GM13977 (cell line): Measurements from ENCODE around the gene SMOC2.
"Not testable (repeated sequence)": the region's sequence is repeated elsewhere in the genome, so short reads cannot be mapped to it uniquely, and the experiment has no call there.

Experiments
- DNase-seq: peaks from one replicate; pipeline ENCODE4 v3.0.0; 2012; ENCODE audit warnings: low spot score
- CTCF ChIP-seq: IDR thresholded peaks from 2 replicates; pipeline ENCODE4 v1.5.1; 2012; ENCODE audit warnings: mild to moderate bottlenecking, control low read depth; ENCODE audit not compliant: insufficient read depth; ENCODE audit errors: extremely low read depth, missing control alignments
- in situ Hi-C: fragments of 300-500 bp; cut with MboI; formaldehyde crosslinking; loops from one replicate; pipeline ENCODE4 v1.12.0; 2022; ENCODE audit warnings: low sequenced_read_pairs, low pct_unique_long_range_greater_than_20kb, mixed read lengths, inconsistent platforms; ENCODE audit not compliant: unreplicated experiment

SMOC2 gene

GRCh38 chr6:168675933-168676551, 235.1 kb downstream of the SMOC2 start:
- DNase-seq: no peak
- no peak for TF ChIP-seq CTCF
- in situ Hi-C loops: no loop called here

DNA sequence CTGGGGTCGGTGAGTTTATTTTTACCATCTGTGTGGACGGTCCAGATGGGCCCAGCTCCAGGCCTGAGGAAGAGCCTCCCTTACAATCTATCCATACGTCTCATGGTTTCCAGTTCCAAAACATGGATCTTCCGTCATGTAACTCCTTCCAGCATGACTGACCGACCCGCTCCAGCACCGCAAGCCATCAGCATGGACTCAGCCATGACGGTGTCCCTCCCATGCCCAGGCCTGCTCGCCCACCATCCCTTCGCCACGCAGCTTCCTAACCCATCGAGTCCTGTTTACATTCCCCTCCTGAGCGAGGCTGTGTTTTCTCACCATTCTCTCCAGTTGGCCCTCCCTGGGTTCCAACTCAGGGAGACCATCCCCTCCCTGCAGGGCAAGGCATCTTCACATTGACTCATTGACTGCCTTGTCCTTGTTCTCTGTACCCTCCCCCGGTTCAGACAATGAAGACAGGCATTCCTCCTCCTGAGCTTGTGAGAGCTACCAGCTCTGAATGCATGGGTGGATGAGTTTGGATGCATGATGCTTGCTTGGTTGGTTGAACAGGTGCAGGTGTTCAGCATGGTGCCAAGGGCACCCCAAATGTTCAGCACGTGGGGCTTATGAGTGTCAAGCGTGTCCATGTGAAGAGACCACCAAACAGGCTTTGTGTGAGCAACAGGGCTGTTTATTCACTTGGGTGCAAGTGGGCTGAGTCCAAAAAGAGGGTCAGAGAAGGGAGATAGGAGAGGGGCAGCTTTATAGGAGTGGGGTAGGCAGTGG, 235.8 kb downstream of the SMOC2 start:
- TF ChIP-seq CTCF: no peak
- no peak for DNase-seq

GRCh38 chr6:168677323-168677781, 236.4 kb downstream of the SMOC2 start:
- DNase-seq, in situ Hi-C loops: not testable (repeated sequence)

More for the DNA sequence above, 235.8 kb downstream of the SMOC2 start:
- in situ Hi-C loops: no loop called here

GRCh38 chr6:168678077-168678476, 237.1 kb downstream of the SMOC2 start:
- no peak for DNase-seq
- in situ Hi-C loops: no loop called here
- no peak for TF ChIP-seq CTCF

- DNase-seq: no peak
- in situ Hi-C loops: no loop called here
- TF ChIP-seq CTCF: no peak
These were observed 237.6 kb downstream of the SMOC2 start for GRCh38 chr6:168678588-168678987.

GRCh38 chr6:168681748-168682147, 240.8 kb downstream of the SMOC2 start:
- in situ Hi-C loops: no loop called here
- no peak for DNase-seq
- TF ChIP-seq CTCF: no peak

- no peak for DNase-seq
- in situ Hi-C loops: no loop called here
- TF ChIP-seq CTCF: no peak
These were observed 242.6 kb downstream of the SMOC2 start for GRCh38 chr6:168683621-168684020.
